ENCODE data around the gene CEL.

Gene CEL

DNA sequence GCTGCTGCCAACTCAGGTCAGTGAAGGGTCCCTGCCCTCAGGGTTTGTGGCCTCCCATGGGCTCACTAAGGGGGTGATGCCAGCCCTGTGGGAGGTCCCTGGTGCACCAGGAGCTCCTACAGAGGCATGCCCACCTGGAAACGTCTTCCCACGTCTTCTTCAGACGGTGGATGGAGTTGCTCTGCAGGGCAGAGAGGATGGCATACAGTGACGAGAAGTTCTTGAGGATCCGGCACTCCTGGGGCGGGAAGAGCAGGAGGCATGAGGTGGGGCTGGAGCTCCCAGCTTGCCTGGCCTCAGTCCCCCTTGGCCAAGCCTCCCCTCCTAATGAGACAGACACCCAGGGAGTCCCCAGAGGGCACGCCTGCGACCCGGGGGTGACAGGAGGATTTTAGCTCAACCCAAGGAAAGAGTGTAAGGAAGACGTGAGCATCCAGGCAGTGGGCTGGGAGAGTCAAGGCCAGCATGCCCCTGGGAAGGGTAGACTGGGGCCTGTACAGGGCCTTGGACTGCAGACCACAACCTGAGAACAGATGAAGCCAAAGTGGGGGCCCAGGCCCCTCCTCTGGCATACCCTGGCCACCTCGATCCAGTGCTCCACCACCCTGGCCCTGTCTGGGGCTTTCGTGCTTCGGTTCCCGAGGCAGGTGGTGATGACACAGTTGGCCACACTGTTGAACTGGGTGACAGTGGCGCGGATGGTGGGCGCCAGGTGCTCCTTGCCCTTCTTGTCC lies 44.9 kb downstream of the CEL start:
- DNase-seq: no peak

DNA sequence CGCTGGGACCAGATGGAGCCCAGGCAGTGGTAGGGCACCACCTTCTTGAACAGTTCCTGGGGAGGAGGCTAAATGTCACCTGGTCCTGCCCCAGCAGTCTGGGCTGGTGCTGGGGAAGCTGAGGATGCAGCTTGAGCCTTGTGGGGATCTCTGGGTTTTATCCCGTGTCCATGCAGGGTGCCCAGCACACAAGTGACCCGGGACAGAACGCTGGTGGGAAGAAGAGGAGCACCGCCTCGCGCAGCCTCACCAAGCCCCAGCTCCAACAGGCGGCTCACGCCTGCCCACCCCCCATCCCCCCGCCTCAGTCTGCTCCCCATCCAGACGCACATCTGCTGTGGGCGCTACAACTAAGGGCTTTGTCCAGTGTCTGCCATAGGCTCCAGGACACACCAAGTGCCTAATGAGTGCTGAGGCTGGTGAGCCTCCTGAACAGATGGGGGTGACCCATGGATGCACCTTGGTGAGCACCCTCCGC lies 45.5 kb downstream of the CEL start:
- no peak for DNase-seq

DNA sequence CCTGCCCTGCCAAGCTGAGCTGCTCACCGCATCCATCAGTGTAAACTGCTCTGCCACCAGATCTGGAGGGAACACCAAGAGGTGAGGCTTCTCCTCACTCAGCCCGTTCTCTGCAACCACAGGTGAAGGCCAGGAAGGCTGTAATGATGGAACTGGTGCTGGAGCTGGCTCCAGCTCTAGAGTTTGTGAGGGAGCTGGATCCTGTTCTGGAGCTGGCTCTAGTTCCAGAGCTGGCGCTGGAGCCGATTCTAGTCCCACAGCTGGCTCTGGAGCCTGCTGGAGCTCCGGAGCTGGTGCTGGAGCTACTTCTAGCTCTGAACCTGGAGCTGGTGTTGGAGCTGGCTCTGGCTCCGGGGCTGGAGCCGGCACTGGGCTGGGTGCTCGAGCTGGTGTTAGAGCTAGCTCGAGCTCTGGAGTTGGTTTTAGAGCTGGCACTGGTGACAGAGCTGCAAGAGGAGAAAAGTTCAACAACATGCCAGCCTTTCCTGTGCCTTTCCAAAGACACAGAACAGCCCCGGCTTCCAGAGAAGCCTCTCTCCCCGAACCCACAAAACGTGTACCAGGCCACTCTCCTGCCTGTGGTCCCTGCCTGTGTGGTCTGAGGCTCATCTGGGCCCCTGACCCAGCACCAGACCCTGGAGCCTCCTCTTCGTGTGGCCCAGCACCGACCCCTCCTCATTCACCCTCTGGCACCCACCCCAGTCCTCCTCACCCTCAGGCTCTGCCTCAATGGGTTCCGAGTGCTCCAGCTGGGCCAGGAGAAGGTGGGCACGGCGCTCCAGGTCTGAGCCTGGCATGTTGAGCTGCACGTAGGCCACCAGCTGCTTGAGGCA lies 46.4 kb downstream of the CEL start:
- DNase-seq: no peak

DNA sequence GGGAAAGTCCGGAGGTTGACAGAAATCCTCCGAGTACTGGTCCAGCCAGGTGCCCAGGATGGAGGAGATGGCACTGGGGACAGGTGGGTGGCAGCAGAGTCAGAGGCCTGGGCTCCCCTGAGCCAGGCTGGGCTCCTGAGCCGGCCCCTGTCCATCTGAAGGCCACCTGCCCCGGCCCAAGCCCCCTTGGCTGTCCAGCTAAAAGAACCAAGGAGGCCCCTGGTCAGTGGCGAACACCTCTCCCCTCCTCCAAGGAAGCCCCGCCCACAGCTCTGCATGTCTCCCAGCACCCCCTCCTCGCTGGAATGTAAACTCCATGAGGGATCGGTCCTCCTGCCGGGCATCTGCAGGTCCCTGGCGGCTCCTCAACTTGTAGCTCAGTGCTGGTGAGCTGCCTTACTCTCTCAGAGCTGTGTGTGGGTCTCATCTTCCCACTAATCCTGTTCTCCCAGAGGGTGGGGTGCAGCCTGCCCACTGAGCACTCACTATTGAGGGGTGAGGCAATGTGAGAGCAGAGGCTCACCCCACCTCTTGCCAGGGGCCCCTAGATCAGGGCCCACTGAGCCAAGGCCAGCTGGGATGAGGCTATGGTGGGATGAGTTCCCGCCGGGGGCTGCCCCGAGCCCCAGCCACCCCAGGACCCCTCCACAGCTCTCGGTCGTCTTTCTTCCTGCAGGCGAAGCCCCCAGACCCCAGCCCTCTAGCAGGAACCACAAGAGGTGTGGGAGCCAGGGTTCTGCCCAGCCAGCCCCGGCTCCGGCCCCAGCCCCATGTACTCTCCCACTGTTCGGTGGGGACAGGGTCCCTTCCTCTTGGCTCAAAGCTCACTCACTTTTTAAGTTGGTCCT lies 47.2 kb downstream of the CEL start:
- no peak for DNase-seq

DNA sequence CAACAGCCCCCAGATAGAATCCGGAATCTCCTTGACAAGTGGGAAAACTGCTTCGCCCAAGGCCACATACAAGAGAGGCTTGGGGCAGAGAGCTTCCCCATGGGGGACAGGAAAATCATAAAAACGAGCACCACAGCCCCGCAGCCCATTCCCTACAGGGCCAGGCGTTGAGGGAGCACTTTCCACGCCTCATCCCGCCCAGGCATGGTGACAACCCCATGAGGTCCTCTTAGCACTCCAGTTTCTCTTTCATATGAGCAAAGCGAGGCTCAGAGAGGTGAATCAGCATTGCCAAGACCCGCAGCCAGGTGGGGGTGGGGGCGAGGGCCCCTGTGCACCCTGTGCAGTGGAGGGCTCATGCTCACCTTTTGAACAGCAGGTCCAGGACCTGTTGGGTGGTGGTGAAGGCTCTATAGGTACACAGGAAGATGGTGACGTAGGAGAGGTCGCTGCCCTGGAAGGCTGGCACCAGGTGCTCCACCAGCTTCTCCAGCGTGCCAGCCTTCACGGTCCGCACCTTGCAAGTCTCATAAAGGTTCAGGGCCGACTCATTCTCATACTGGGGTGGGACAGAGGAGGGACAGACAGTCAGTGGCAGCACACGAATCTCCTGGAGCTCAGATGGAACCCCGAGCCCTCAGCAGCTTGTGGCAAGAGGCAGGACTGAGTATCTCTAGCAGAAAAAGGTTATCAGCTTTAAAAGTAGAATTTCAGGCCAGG lies 48.3 kb downstream of the CEL start:
- no peak for DNase-seq

DNA sequence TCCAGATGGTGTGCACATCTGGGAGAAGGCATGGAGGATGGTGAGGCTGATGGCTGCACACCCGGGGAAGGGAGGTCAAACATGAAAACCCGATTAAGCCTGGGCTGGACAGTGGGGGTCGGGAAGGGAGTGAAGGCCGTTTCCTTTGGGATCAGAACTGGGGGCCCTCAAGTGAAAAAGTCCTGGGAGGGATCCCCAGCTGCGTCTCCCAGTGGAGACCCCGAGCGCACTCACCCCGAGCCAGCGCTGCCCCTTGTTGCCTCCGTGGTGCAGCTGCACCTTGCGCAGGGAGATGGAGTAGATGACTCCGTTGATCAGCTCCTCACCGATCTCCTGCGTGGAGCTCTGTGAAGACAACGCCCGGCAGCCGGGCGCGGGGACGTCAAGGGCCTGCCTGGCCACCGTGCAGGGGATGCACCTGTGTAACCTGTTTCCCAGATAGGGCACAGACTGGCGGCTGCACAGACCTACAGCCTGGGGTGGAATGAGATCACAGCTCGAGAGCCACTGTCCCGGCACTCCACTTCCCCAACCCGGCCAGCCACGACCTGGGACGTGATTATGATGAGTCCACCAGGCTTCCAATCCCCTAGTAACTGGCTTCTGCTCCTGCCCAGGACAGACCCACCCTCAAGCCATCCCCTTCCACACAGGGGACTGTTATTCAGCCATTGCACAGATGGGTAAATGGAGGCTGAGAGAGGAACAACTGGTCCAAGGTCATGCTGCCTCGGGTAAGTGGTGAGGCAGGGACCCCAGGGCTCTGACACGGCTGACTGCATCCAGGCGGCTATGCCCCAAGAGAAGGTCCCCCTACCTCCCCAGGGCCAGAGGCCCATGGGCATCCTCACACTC lies 50.3 kb downstream of the CEL start:
- DNase-seq: no peak

DNA sequence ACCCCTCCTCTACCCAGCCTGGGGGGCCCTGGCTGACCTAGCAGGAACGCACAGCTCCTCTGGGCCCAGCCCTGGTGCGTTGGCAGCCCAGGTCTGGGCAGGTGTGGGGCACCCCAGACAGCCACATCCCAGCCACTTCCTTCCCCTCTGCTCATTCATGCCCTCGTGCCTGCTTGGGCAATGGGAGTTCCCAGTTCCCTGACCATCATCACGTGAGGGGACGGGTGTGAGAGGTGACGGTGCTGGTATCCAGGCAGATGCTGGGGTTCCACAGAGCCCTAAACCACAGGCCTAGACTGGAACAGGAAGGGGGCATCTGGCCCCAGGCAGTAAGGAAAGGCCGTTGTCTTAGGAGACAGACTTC lies 50.9 kb downstream of the CEL start:
- no peak for DNase-seq

DNA sequence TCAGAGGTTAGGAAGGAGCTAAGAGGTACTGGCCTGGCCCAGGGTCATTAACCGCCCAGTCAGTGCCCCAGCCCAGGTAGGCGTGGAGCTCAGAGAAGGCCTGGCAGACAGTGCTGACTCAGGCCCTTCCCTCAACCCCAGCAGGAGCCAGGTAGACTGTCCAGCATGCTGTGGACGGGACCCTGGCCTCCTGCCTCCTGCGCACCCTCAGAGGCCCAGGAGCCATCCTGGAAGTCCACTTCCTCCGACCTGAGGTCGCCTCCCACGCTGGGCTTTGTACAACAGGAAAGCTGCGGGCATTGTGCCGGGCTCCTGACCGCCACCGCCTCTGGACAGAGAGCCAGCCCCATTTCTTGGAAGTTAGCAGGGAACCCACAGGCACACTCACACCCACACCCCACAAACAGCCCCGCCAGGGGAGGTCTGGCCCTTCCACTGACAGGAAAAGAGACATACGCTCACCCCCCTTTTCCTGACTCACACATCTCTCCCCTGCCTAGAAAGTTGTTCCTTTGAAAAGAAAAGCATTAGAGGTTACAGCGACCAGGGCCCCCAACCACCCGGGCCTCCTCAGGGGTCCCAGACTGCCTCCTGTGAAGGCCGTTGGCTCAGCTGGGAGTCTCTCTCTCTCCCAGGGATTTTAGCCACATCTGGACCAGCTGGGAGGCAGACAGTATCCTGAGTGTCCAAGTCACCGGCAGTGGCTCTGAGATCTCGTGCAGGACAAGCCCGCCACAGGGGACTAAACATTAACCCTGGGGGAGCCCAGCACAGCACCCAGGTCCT lies 51.6 kb downstream of the CEL start:
- DNase-seq: peak; percentile 41

DNA sequence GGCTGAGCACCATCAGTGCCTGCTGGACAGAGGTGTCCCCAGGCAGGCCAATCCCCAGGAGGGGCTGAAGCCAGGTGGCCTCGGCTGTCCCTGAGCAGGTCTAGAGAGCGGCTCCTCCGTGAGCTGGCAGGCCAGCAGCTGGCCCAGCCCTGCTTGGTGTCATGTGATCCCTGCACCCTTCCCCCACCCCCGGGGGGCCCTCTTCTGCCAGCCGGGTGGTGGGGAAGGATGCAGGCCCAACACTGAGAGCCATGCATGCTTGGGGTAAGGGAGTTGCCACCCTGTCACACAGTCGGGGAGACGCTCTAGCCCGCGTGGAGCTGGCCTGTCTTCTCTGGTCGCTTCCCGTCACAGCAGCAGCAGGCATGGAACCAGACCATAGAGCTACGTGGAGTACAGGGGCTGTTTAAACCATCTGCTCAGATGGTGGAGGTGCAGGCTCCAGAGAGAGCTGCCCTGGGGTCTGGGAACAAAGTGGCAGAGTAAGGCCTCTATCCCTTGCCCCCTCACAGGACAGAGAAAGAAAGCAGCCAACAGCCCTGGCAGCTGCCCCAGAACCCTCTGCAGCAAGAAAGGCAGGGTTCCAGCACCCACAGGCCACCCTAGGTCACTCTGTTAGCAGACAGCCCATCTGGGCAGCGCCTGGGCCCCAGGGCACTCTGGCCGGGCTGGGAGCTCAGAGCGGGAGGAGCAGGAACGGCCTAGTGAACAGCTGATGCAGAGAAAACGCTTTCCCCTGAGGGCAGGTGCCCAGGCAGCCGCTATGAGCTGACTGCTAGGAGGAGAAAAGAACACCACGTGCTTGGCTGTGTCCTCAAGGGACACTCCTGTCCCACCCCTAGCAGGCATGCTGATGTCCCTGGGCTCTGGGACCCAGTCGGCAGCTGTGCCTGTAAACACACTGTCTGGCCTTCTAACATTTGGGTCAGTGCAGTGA lies 52.4 kb downstream of the CEL start:
- DNase-seq: no peak

DNA sequence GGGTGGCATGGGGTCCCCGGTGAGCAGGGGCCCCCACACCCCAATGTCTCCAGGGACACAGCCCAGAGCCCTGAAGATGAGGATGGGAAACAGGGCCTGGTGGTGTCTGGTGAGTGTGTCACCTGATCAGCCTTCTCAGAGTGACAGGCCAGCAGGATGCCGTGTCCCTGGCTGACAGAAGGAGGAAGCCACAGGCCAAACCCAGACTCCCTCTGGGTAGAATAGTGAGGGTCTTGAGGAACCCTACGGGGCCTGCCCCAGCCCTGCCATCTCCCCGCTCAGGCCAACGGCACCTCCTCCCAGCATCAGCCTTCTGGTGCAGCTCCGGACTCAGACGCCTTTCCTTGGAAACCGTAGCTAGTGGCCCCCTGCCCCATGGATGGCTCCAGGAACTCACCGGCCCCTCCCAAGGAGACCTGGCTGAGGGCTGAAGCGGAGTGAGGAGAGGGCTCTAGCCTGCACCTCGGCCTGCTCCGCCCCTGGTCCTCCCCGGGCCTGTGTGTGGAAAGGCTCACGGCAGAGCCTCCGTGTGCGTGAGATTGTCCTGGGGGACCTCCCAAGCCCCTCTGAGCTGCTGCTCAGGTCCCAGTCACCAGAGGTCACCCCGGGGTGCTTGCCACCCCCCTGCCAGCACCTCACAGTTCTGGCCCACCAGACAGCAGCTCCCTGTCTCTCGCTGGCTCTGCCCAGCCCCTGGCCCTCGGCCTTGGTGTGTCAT lies 53.3 kb downstream of the CEL start:
- DNase-seq: no peak

DNA sequence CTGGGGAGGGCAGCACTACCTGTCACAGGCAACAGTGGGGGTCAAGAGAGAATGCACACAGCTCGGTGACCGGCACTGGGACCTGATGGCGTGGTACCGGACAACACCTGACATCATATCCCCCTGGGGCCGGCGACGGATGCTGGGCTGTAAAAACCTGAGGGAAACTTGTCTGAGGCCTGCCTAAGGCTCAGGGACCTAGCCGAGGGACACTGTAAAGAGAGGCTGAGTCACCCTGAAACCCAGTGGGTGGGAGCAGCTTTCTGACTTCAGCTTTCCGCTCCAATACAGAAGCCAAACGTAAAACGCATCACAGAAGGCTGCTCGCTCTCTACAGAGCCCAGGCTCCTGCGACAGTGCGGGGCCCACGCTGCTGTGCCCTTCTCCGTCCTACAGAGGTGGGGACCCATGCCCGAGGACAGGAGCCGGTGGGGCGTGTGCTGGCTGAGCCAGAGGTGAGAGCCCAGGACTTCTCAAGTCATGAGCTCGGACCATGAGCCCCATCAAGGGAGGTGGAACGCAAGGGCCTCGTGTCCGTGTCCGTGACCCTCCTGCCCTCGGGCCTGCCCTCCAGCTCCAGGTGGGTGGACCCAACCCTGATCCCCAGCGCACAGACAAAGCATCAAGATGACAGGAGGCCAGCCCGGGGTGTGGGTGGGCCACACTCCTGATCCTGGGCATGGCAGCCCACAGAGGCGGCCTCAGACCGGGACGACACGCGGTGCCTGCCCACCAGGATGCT lies 54.0 kb downstream of the CEL start:
- DNase-seq: no peak

DNA sequence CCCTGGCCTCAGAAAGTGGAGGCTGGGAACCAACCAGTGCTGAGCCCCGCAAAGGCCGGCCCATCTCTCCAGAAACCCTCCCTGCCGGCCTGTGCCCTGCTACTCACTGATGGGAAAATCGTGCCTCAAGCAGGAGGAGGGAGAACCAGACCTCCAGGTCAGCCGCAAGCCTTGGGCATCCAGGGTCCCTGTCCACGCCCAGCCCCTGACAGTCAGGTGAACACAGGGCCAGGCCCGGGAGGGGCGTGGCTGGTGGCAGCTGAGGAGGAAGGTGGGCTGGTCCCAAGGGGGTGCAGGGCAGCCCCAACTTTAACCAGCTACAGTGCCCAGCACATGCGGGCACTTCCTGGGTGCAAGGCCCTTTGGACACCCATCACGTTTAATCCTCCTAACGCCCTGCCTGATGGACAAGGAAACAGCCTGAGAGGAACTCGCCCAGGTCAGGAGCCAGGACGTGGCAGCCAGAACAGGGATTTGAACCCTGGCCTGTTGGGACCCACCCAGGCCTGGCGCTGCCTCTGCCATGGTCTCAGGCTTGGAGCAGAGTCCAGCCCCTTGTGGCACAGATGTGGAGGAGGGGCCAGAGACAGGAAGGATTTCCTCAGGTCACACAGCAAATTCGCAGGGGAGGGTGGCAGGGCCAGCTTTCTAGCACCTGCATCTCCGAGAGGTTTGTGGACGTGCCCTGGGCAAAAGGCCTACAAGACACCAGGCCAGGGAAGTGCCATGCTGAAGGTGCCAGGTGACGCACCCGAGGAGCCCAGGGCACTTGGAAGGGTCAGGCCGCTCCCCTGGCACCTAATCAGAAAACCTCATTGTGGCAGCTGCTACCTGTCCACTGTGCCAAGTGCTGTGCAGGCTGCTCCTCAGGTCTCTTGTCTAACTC lies 54.8 kb downstream of the CEL start:
- no peak for DNase-seq

DNA sequence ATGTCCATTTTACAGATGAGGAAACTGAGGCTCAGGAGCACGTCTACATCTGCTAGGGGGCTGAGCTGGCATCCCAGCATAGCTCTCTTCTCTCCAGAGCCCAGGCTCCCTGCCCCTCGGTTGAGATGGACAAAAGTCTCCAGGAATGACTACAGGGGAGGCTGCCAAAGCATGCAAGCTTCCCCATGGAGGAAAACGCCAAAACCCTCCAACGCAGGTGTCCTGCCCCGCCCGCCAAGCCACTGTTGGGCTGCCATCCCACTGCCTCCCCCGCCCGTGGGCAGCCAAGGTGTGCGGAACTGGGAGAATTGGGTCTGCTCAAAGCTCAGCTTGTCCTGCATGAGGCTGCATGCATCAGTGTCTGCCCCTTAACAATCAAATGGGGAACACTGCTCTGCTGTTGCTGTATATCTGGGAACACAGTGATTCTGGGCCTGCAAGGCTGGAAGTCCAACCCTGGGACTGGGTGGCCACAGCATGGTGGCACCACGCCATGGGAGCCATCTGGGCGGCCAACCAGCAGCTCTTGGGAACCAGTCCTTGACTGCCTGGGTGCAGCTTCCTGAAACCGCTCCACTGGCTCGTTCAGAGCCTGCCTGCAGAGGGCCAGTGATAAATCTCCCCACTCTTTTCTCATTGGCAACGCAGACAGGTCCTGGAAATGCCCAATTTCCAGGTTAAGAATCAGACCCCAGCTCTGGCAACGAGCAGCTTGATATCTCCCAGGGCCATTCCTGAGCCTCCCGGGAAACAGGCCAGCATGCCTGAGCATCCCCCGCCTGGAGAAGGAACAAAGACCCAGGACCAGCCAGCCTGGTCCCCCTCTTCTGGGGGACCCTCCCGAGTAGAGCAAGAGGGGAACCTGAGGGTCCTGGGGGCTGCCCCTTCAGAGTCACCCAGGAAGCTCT lies 55.7 kb downstream of the CEL start:
- DNase-seq: no peak

DNA sequence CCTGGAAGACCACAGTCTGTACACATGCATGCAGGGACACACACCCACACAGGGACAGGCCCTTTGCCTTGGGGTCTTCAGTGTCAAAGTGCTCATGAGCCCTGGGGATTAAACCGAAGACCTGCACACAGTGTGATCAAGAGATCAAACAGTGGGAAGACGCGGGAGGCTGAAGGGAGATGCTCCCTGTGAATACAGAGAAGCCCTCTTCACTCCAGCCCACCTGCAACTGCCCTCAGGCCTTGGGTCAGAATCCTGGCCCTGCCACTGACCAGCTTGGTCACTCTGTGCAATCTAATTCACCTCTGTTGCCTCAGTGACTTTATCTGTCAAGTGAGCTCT lies 56.4 kb downstream of the CEL start:
- no peak for DNase-seq

DNA sequence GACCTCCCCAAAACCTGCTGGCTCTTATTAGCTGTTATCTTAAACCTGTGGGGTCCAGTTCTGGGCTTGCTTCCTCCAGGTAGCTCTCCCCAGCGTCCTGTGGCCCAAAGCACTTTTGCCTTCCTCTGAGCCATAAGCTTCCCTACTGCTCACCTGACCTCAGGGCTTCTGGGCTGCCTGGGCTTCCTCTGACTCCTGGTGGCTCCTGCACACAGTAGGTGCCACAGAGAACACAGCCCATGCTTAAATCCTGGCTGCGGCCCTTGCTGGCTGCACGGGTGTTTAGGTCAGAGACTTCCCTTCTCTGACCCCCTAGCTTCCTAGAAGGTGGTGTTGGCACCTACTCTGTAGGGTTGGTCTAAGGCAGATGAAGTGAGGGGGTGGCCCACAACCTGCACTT lies 56.8 kb downstream of the CEL start:
- no peak for DNase-seq
